OCI-M2 (cell line): ENCODE data around the gene EML1.

Experiments
- DNase-seq: peaks from one replicate; lab custom pipeline; 2025; ENCODE audit not compliant: unreplicated experiment; lab: John Stamatoyannopoulos, UW

EML1 gene

GRCh38 chr14:99982537-99983250 lies 189.5 kb downstream of the EML1 start:
- DNase-seq, result peak; percentile 92

GRCh38 chr14:99983251-99984015 lies 190.2 kb downstream of the EML1 start:
- no peak for DNase-seq

- no peak for DNase-seq
Measured at GRCh38 chr14:99984036-99984435, 190.8 kb downstream of the EML1 start.

- no peak for DNase-seq
Measured at GRCh38 chr14:99986396-99986795, 193.2 kb downstream of the EML1 start.

- no peak for DNase-seq
Measured at GRCh38 chr14:99989032-99989431, 195.8 kb downstream of the EML1 start.

DNA sequence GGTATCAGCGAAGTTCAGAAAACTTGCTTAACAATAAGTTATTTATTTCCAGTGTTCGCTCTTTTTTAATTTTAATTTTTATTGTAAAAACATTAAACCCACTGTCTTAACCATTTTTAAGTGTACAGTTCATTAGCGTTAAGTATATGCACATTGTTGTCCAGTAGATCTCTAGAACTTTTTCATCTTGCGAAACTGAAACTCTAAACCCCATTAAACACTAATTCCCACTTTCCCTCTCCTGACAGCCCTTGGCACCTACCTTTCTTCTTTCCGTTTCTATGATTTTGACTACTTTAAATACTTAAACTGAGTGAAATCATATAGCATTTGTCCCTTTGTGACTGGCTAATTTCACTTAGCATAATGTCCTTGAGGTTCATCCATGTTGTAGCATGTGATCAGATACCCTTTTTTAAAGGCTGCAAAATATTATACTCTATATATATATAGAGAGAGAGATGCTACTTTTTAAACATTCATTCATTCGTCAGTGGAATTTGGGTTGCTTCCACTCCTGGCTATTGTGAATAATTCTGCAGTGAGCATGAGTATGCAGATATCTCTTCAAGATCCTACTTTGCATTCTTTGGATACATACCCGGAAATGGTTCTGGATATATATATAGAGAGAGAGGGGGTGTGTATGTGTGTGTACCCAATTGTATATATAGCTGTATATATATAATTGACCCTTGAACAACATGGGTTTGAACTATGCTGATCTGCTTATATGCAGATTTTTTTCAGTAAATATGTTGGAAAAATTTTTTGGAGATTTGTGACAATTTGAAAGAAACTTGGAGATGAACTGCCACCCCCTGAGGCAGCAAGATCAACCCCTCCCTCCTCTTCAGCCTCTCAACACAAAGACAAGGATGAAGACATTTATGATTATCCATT lies 197.3 kb downstream of the EML1 start:
- no peak for DNase-seq

DNA sequence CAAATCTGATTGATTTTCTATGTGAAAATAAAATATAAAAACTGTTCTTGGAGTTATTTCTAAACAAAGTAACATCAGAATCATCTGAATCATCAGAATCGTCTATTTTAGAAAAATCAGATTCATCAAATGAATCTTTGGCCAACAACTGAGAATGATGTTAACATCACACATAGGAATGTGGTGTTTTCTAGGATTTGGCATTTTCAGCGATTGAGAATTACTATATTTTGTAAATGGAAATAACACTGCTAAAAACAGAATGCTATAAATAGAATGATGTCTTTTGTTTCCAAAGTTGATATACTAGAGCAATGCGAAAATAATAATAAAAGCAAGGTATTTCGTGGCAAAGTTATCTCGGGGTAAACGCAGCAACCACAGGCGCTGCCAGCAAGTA lies 198.1 kb downstream of the EML1 start:
- DNase-seq, result no peak
